NCI-H82 treated with DMSO at 0.1 percent for 48 hours (cell line): ENCODE results near the gene ACTRT2.

Experiments used
- DNase-seq: peaks from one replicate; lab custom pipeline; 2025; ENCODE audit not compliant: unreplicated experiment; lab: John Stamatoyannopoulos, UW

The ACTRT2 gene

DNA sequence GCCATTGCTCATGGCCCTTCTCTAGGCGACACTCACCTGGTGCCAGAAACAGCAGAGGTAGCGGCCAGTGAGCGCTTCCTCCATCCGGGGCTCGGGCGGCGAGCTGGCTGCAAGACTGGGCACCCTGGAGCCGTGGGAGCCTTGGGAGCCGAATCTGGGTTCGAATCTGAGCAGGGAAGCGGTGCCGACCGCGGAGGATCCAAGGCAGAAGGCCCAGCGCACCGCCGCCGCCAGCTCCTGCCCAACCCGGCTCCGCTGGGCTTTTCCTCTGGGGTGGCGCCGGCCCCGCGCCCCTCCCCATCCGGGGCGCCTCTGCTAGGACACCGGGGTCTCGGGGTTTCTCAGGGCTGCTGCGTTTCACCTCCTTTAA, 46.0 kb downstream of the ACTRT2 start:
- no peak for DNase-seq

DNA sequence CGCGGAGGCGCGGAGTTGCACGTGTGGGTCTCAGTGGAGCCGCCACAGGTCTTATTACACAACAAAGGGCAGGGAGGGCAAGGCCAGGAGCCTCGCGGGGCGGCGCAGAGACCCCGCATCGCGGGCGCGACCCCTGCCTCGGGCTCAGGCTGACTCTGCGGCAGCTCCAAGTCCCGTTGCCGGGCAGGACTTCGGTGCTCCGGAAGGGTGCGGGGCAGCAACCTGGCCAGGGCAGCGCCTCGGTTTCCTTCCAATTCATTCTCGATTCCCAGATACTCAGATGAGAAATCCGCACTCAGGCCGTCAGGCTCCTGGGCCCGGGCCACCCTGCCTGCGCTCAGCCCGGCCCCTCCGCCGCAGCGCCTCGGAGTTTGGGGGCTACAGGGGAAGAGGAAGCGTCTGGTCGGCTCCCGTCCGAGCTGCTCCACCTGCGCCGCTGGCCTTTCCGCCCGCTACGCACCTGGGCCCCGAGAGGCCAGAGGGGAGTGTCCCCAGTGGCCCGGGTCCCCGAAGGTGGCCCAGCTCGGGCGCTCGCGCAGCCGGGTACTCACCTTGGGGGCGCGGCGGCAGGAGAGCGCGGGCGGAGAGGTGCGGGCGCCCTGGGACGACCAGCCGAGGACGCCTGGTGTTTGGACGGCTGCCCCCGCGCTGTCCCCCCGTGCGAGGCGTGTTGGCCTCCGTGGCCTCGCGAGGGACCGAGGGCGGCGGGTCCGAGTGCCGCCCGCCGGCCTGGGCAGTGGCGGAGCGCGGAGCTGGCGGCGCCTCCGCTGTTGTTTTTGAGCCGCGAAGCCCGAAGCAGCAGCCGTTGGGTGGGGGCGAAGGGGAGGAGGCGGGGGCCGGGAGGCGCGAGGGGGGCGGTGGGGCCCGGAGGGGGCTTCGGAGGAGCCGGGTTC, 46.6 kb downstream of the ACTRT2 start:
- DNase-seq = no peak

DNA sequence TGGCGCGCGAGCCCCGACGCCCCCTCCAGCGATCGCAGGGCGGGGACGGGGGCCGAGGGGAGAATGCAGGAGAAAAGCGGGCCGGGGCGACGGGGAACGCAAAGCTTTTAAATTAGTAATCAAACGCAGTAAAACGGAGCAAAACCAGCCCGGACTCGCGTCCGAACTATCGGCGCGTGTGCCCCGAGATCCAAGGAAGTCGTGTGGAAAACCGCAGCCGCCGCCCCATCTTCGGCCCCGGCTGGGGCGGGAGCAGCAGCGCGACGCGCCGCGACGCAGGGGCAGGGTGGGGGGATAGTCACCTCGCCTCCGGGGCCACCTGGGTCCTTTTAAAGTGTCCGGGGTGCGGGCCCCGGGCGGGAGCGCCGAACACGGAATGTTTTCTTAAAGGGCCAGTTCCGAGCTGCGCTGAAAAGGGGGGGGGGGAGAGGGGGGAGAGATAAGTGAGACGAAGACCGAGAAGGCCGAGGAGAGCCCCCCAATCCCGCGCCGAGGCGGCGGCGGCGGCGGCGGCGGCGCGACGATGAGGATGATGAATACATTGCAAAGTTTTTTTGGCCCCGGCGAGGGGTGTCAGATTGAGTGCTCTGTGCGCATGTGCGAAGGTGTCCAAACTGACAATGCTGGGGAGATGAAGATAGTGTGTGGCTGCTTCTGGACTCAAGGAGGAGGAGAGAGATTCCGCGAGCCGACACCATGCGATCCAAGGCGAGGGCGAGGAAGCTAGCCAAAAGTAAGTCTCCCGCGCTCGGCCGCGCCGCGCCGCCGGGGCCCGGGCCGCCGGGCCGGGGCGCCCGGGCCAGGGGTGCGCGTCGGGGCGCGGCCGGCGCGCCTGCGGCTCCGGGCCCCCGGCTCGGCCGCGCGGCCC, 47.5 kb downstream of the ACTRT2 start, which contains the start of gene PRDM16:
Gene PRDM16 (plus strand): TSS at position 640 of the 868 bp plus-strand sequence. CDS start 57 bp downstream, at position 697.
- no peak for DNase-seq

DNA sequence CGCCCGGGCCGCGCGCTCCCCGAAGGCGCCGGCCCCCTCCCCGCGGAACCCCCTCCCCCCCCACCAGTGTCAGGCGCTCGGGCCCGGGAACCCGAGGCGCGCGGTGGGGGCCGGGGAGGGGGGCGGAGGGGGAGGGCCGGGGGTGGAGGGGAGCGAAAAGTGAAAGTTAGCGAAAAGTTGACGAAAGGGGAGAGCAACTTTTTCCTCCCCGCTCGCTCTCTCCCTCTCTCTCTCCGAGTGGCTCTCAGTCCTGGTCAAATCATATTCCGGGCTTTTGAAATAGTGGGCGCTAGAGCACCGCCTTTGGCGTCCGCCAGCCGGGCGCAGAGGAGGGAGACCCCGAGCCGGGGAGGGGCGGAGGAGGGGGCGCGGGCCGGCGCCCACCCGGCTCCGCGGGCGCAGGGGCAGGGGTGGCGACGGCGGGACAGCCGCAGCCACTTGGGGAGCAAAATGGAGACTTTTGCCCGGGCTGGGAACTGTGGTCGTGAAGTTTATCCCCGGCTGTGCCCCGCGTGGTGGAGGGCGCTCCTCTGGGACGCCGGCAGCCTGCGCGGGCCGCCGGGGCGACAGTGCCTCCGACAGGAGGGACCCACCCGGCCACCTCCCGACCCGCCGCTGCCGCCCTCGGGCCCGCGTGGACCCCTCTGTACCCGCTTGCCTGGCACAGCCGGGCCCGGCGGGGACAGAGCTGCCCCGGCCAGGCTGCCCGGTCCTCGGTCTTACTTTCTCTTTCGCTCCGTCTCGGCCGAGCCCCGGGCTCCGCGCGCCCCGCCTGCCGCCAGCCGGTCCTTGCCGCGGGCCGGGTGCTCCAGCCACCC, 48.4 kb downstream of the ACTRT2 start:
- DNase-seq = no peak

DNA sequence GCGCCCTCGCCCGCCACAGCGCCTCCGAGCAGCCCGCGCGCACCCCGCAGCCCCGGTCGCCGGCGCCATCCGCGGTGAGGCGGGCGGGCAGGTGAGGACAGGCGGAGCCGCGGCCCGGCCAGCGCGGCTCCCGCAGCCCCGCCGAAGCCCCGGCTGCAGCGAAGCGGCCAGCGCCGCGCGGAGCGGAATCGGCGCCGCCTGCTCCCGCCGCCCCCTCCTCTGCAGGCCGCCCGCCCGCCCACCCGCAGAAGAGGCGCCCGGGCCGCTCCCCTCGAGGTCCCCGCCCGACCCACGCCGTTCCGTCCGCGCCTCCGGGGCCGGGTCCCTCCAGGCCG, 49.0 kb downstream of the ACTRT2 start:
- no peak for DNase-seq

DNA sequence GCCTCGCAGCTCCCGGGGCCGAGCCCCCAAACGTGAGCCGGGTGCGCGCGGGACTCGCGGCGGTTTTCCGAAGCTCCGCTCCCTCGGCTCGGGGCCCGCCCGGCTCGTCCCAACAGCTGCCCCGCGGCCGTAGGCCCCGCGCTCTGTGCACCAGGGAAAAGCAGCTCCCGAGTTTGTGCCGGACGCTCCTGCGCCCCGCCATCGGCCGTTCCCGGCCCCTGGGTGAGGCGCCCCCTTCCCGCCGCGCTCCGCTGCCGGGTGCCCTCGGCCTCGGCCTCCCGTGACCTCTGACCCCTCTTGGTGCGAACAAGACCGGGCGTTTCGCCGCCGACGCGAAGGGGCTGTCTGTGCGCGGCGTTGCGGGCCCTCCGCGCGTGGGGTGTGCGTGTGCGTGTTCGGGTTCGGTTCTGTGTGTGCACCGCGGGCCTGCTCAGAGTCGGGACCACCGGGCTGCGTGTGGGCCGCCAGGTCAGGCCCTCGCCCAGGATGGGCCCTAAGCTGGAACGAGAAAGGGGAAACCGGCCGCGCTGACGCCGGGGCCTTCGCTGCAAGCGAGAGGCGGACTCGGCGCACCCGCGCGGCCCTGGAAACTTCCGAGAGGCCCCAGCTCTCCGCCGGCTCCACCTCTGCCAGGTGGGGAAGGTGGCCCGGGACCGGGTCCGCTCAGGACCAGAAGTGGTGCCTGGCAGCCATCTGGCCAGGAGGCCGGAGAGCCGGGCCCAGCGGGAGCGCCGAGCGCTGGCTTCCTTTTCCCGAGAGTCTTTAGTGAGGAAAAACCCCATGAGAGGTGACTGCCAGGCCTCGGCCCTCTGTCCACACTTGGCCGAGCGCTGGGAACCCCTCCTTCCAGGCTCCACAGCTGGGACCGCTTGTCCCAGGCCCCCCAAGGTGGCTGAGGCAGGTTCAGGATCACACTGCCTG, 49.6 kb downstream of the ACTRT2 start:
- no peak for DNase-seq

DNA sequence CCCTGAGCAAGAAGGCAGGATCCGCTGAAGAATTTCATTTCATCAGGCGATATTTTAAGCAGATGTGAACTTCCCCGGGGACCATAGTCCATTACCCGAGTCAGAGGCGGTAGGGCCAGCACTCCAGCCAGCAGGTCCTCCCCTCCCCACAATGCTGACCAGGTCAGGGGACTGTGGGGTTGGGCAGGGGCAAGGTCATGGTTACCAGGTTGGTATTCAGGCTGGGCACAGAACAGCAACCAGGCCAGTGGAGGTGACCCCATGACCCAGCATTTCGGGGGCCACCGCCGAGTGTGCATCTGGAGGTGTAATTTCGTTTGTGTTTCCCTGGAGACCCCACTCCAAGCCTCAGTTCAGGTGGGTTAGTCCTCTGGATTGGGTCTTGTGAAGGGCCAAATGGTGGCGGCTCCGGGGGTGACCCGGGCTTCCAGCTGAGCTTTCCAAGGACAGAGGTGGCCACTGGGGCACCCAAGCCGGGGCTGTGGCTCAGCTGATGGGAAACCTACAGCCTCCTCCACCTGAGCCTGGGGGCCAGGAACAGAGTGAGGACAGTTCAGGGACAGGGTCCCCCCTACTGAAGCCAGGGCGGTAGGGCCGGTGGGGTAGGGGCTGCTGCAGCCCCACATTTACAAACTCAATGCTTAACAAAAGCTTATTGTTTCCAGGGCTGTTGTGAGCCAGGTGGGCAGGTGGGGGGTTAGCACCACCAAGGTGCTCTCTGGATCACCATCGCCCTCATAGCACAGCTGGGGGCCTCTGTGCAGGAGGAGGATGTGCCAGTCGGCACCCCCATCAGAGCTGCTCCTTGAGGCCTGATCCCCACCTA, 50.5 kb downstream of the ACTRT2 start:
- DNase-seq = no peak
